Suppressor macrophage treated with lipopolysaccharide for 4 hours (primary cell): ENCODE results near the gene WDR54.

Experiments
- DNase-seq: peaks from one replicate; pipeline ENCODE4 v3.0.0-alpha.2; 2020

The WDR54 gene

DNA sequence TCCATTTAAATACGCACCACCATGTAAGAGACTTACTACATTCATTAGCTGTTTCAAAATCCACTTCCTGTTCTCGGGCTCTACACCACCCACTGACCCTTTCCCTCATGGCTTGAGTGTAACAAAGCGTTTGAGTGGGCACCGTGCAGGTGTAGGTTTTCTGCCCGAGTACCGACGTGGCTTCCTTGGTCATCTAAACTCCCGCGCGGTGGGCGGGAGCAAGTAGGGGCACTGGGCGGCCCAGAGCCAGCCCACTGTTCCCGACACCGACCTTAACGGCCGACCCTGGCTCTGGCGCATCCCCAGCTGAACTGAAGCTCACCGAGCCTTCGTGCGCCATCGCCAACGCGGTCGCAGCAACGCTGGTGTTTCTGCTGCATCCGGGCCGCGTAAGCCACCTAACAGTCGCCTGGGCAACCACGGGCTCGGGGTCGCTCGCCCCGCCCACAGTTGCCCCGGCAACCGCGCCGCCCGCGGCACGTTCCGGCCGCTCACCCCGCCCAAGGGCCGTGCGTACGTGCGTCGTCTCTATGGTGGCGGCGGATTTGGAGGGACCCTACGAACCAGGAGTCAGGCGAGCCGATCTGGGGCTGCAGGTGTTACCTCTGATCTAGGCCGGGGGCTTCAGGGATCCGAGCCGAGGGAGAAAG is at the start of gene WDR54, which contains the start of gene C2orf81:
TSS of gene WDR54 (plus strand) at position 510 of the 650 bp plus-strand sequence. CDS start 424 bp downstream, outside the sequence.
TSS of gene C2orf81 (minus strand) at position 399 of the 650 bp plus-strand sequence. CDS start at position 340, 59 bp downstream.
- DNase-seq = peak; percentile 78

DNA sequence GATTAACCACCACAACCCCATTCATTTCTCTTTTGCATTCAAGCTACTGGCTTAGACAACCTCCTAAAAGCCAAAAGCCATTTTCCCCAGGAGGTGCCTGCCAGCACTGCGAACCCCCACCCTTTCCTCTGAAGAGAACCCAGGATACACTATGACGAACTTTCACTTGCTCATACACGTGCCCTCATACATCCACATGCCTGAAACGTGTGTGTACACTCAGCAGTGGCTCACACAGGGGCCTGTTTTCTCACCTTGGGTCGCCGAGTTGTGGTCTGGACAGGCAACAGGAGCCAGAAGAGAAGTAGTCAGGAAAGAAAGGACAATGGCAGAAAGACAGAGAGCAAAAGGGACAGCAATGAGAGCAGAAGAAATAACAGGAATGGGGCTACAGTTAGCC is 48.9 kb upstream of the WDR54 start:
- no peak for DNase-seq

DNA sequence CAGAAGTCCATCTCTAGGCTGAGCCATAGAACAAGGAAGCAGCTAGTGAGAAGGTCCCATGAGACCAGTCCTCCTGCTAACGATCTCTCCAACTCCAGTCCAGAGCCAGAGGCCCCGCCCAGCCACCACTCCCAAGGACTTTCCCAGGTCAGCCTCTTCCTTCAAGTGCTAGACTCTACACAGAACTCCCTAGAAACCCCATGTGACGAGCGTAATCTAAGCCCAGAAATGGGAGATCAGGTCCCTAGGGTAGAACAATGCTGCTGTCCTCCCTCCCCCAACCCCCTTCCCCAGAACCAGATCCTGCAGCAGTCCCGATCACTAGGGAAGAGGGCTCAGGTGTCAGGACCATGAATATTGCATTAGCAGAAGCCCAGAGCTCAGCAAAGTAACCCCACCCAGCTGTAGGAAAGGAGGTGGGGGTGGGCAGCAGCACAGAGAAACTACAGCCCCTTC is 48.3 kb upstream of the WDR54 start:
- DNase-seq = no peak

DNA sequence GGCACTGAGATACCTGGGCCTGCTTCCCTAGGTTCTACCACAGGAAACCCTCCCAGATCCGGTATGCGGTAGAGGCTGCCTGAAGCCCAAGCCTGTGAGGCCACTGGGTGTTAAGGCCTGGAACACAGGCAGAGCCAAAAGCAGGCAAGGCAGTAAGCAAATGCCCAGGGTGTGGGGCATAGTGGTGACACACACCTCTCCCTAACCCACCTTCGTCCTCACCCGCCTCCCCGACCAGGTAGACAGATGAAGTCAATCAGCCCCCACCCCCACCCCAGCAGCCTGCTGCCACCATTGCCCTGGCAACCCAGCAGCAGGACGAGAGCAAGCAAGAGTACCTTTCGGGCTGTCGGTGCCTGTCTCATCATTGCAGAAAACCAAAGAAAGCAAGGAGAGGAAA is 47.5 kb upstream of the WDR54 start:
- no peak for DNase-seq

DNA sequence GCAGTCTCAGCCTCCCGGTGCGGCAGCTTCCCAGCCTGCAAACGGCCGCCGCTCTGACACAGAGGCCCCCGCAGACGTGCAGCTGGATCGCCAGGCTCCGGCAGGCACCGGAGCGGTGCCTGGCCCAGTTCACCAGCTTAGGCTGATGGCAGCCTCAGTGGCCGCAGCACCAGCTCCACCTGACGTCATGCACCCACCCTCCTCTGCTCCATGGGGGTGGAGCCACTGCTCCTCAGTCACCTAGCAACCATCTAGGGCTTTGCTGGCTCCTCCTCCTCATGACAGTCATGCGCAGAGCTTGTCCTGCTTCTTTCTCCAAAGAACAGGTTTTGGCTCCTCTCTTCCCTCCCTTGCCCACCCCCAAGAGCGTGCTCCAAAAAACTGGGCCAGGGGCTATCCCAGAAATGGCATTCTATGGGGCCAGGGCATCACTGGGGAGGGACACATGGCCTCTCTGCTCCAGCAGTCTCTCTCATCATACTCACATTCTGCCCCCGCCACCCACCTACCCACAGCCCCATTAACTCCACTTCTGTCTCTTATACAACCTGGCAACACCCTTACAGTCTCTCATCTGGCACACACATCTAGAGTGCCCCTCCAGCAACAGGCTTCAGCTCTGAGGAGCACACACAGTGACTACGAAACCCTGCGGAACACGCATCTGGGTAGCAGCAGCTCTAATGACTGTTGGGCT is 46.9 kb upstream of the WDR54 start:
- no peak for DNase-seq

DNA sequence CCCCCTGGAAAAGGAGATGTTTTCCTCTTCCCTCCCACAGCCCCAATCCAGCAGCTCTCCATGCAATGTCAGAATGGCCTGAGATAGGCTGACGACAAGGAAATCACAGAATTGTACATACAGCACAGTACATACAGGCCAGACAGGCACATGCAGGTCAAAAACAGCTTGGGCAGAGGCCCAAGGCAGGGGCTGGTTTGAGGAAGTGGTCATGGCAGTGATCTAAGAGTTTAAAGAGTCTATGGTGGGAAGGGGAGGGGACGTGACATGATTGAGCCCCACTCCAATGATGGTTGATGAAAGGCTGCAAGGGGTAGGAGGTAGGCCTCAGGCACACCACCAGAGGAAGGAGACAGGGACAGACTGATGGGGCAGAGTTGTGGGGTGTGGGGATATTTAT is 45.7 kb upstream of the WDR54 start:
- no peak for DNase-seq

DNA sequence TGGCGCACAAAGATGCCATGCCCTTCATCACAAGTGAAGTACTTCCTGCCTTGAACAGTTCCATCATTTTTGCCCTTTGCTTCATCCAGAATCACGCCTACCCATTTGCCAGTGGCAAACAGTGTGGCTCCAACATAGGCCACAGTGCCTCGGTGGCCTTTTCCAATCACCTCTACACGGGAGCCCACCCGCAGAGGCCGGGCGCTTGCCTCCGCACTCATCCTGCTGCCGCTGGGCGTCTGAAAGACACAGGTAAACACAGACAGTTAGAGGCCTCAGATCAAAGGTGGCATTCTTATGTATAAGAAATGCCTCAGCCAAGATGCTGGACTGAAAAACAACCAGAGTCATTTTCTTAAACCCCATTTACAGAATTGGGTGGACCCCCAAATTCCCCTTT is 43.5 kb upstream of the WDR54 start:
- no peak for DNase-seq

DNA sequence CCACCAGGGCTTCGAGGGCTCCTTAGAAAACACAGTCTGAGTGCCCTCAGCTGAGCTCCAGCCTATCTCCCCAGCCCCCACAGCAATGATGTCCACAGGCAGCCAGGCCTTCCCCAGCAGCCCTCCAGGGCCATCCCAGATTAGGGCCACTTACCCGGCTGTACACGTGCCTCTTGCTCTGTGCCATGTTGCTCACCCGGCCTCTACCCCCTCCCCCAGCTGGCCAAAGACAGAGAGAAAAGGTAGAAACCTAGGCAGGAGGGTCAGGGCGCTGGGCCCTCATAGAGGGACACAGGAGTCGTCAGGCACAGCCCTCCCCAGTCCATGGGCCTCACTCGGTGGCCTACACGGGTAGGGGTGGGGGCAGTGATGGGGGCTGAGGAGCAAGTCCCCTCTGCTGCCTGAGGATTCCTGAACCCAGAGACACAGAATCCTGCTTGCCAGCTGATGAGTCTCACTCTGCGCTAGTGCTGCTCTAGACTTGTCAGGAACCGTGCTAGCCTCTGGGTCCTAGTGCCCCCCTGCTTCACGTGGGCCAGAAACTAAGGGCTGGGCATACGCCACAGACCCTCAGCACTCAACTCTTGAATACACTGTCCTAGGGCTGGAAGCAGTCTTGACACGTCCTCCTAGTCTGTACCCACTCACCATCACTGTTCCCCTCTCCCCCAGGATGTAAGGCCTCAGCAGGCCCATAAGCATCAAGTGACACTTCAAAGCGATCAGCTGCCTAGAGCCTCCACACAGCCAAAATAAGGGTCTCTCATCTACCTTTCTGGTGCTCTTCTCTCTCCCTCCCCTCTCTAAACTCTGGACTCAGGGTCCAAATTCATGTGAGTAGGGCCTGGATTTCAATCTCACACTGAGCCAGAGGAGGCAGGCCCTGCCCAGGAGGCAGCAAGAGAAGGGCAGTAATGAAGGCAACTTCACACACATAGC is 41.4 kb upstream of the WDR54 start, which contains the start of gene DCTN1:
TSS of gene DCTN1 (minus strand) at position 461 of the 939 bp plus-strand sequence. CDS start at position 187, 274 bp downstream.
- peak; percentile 5 for DNase-seq

DNA sequence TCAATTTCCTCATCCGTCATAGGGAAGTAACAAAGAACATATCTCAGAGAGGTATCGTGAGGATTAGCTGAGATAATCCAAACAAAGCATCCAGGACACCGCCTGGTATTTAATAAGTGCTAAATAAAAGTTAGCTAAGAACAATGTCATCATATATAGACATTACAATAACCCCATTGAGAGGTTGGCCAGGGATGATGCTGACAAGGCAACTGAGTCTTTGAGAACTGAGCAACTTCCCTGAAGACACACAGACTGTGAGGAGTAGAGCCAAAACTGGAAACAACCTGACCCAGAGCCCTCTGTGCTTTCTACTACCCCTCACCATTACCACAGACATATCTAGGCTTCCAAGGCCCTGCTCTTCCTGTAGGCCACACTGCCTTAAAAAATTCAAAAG is 39.8 kb upstream of the WDR54 start:
- DNase-seq = no peak

GRCh38 chr2:74383254-74383653 is 38.3 kb upstream of the WDR54 start:
- no peak for DNase-seq

DNA sequence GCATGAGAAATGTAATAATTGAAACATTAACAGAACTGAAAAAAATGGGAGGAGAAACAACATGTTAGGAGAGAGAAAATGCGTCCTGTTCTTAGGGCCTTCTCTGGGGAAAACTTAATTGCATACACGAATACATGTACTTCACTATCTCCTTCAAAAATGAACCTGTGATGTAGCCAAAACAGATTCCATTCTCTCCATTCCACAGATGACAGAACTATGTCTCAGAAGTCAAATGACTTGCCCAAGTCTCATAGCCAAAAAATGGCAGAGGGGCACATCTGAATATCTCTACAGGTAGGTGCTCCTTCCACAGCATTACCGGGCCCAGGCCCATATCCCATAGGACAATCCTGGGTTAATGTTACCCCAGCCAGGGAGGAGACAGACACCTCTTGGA is 37.5 kb upstream of the WDR54 start:
- DNase-seq = no peak

DNA sequence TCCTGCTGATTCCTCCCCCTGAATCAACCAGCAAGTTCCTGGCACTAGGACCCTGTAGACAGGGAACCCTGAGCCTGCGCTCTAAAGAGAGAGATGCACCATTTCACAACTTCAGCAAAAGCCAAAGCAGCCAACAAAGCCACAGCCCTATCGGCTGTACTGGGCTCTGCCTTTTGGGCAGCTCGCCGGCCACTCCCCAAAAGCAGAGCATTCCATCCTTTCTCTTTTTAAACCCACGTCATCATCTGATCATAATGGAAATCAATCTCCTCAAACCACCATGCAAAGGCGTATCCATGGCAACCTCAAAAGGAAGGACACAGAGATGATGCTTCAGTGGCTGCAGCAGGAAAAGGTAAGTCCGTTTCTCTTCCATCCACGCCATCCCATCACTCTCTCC is 36.1 kb upstream of the WDR54 start:
- no peak for DNase-seq

DNA sequence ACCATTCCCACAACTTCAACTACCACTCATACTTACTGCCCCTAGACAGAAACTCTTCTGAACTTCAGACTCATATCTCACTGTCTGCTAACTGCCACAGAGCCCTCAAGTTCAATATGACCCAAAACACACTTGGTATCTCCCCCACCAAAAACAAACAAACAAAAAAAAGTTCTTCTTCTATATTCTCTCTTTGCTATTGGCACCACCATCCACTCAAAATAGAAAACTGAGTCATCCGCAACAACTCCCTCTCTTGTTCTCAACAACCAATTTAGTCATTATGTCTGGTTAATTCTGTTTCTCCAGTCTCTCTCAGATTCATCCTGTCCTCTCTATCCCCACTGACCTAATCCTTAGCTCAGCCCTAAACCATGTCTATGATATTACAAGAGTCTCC is 34.2 kb upstream of the WDR54 start:
- DNase-seq = no peak

- no peak for DNase-seq
These were observed 30.9 kb upstream of the WDR54 start for GRCh38 chr2:74390606-74391005.

- peak; percentile 10 for DNase-seq
These were observed 30.3 kb upstream of the WDR54 start for GRCh38 chr2:74391209-74391579.

DNA sequence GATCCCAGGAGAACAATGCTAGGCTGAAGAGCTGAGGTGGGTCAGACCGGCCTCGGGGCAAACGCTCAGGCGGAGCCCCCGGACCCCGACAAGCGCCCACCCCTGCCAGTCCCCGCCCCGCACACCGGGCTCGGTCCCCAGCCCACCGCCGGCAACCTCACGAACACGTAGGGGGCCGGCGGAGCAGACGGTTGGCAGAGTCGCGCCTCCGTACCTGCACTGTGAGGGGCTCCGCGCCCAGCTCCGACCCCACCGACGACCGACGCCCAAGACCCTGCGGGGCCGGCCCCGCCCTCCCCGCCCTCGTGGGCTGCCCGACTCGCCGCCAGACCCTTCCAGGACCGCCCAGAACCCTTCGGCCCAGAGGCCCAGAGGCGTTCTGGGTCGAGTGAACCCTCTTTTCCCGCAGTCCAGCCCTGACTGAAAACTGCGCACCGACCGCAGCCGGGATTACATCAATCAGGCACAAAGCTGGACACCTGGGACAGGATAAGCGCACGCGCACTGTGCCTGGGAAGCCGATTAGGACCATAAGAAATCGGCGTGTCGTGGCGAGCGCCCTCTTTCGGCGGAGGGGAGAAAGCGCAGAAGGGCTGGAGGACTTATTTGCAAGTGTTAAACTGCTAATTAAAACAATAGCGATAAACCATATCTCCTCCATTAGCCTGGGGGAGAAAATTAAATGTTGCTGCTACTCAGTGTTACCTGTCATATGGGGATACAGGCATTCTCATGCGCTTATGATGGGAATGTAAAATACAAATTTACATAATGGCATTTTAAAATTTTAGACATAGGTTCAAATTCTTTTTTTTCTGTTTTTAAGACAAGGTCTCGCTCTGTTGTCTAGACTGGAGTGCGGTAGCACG is 29.7 kb upstream of the WDR54 start:
- DNase-seq = peak; percentile 97

- no peak for DNase-seq
These were observed 29.1 kb upstream of the WDR54 start for GRCh38 chr2:74392449-74392743.

- DNase-seq = no peak
These were observed 28.0 kb upstream of the WDR54 start for GRCh38 chr2:74393525-74393924.

- DNase-seq = no peak
These were observed 25.4 kb upstream of the WDR54 start for GRCh38 chr2:74396149-74396548.

DNA sequence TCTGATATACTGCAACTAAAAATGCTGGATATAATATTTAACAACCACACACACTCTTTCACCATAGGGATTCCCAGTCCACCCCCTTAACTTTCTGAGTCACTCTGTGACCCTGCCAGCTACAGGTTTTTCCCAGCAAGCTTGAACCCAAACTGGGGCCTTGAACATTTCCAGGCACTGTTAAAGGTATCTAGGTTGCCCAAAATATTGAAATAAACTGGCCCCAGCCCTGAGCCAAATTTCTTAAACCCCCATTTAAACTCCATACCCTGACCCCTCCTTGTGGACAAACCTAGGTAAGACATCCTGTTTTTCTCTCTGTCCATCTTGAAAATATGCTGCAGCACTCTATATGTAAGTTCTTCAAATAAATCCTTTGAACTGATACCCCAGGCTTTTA is 21.7 kb upstream of the WDR54 start:
- peak; percentile 44 for DNase-seq

DNA sequence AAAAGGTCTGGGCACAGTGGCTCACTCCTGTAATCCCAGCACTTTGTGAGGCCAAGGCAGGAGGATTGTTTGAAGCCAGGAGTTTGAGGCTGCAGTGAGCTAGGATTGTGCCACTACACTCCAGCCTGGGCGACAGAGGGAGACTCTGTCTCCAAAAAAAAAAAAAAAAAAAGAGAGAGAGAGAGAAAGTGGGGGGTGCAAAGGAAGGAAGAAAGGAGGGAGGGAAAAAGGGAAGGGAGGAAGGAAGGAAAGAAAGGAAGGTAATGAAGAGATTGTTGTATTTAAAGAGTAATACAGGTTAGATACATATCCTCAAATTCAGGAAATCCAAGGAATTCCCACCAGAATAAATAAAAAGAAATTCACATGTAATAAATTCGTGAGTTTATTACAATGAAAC is 19.6 kb upstream of the WDR54 start:
- no peak for DNase-seq

GRCh38 chr2:74406035-74406434 is 15.5 kb upstream of the WDR54 start:
- no peak for DNase-seq

GRCh38 chr2:74407682-74408081 is 13.8 kb upstream of the WDR54 start:
- no peak for DNase-seq
